ENCODE measurements around the gene EDDM3A.

The EDDM3A gene

GRCh38 chr14:20768593-20768892 lies 22.9 kb downstream of the EDDM3A start:
- Histone ChIP-seq H2BK12ac (ENCODE audit: low read length) (no peak overlapping the region), H3K4me3 (ENCODE audit: low read length in 2 of 2) (no peak overlapping the region), H4K91ac (ENCODE audit: low read depth, low read length, poor library complexity) (no peak overlapping the region), H3K4ac (ENCODE audit: low read length) (no peak overlapping the region), H3K9ac (ENCODE audit: low read depth, low read length, poor library complexity) (no peak overlapping the region), H3K18ac (ENCODE audit: low read length) (no peak overlapping the region), H3K36me3 (replicated peaks in 1 of 2; ENCODE audit: control insufficient read depth in 2 of 2, insufficient read depth in 2 of 2, low read length in 2 of 2) (no peaks in the 10 kb centered on the region), H3K79me1 (ENCODE audit: low read depth, low read length) (no peaks in the 10 kb centered on the region), H4K8ac (ENCODE audit: low read depth, low read length) (no peak overlapping the region), H2BK15ac (ENCODE audit: low read length) (no peak overlapping the region), H2BK120ac (ENCODE audit: low read depth, low read length) (no peak overlapping the region), H2BK5ac (ENCODE audit: low read length) (no peak overlapping the region), H3K9me3 (replicated peaks in 1 of 2; ENCODE audit: control insufficient read depth in 2 of 2, insufficient read depth in 1 of 2, low read depth in 1 of 2, low read length in 2 of 2) (no peaks in the 10 kb centered on the region), H2AFZ (ENCODE audit: low read length) (no peak overlapping the region), H3K23ac (ENCODE audit: low read depth, low read length, poor library complexity) (no peak overlapping the region), H3K27ac (replicated peaks; ENCODE audit: low read length) (no peak overlapping the region), H3K4me1 (ENCODE audit: control insufficient read depth in 2 of 2, insufficient read depth in 1 of 2, low read depth in 1 of 2, low read length in 2 of 2) (no peaks in the 10 kb centered on the region), H3K14ac (ENCODE audit: low read length) (no peak overlapping the region), H3K27me3 (ENCODE audit: control insufficient read depth in 3 of 3, insufficient read depth in 3 of 3, low read depth in 1 of 3, low read length in 3 of 3) (no peaks in the 10 kb centered on the region), H3K4me2 (ENCODE audit: insufficient read depth, low read length, poor library complexity, severe bottlenecking) (no peak overlapping the region), H2AK5ac (ENCODE audit: low read depth, low read length) (no peak overlapping the region)
- WGBS, 2 donors (ENCODE audit: extremely low coverage in 2 of 2, insufficient read length in 2 of 2, insufficient replicate concordance in 1 of 2), result no CpG with 5 or more reads among the region's 3 CpGs
- no peak for DNase-seq (ENCODE audit: low spot score)

GRCh38 chr14:20769421-20769820 lies 23.7 kb downstream of the EDDM3A start:
- H3K4me3 ChIP-seq (ENCODE audit: low read length in 2 of 2), result no peak overlapping the region
- H4K91ac ChIP-seq (ENCODE audit: low read depth, low read length, poor library complexity), result no peak overlapping the region
- WGBS, 2 donors (ENCODE audit: extremely low coverage in 2 of 2, insufficient read length in 2 of 2, insufficient replicate concordance in 1 of 2), result no CpG with 5 or more reads among the region's 3 CpGs
- H3K23ac ChIP-seq (ENCODE audit: low read depth, low read length, poor library complexity), result no peak overlapping the region
- H3K79me1 ChIP-seq (ENCODE audit: low read depth, low read length), result no peaks in the 10 kb centered on the region
- no peak overlapping the region for H2BK15ac ChIP-seq (ENCODE audit: low read length)
- H2BK12ac ChIP-seq (ENCODE audit: low read length), result no peak overlapping the region
- H3K14ac ChIP-seq (ENCODE audit: low read length), result no peak overlapping the region
- H3K27me3 ChIP-seq (ENCODE audit: control insufficient read depth in 3 of 3, insufficient read depth in 3 of 3, low read depth in 1 of 3, low read length in 3 of 3), result no peaks in the 10 kb centered on the region
- H3K9ac ChIP-seq (ENCODE audit: low read depth, low read length, poor library complexity), result no peak overlapping the region
- no peak overlapping the region for H3K4ac ChIP-seq (ENCODE audit: low read length)
- no peak overlapping the region for H3K27ac ChIP-seq (replicated peaks; ENCODE audit: low read length)
- no peaks in the 10 kb centered on the region for H3K36me3 ChIP-seq (replicated peaks in 1 of 2; ENCODE audit: control insufficient read depth in 2 of 2, insufficient read depth in 2 of 2, low read length in 2 of 2)
- no peak overlapping the region for H2AFZ ChIP-seq (ENCODE audit: low read length)
- H2BK120ac ChIP-seq (ENCODE audit: low read depth, low read length), result no peak overlapping the region
- no peak for DNase-seq (ENCODE audit: low spot score)
- H2BK5ac ChIP-seq (ENCODE audit: low read length), result no peak overlapping the region
- no peaks in the 10 kb centered on the region for H3K9me3 ChIP-seq (replicated peaks in 1 of 2; ENCODE audit: control insufficient read depth in 2 of 2, insufficient read depth in 1 of 2, low read depth in 1 of 2, low read length in 2 of 2)
- no peak overlapping the region for H4K8ac ChIP-seq (ENCODE audit: low read depth, low read length)
- no peak overlapping the region for H3K18ac ChIP-seq (ENCODE audit: low read length)
- no peak overlapping the region for H2AK5ac ChIP-seq (ENCODE audit: low read depth, low read length)
- no peak overlapping the region for H3K4me2 ChIP-seq (ENCODE audit: insufficient read depth, low read length, poor library complexity, severe bottlenecking)
- H3K4me1 ChIP-seq (ENCODE audit: control insufficient read depth in 2 of 2, insufficient read depth in 1 of 2, low read depth in 1 of 2, low read length in 2 of 2), result no peaks in the 10 kb centered on the region

- Histone ChIP-seq H3K4me3 (ENCODE audit: low read length in 2 of 2) (no peak overlapping the region), H2BK15ac (ENCODE audit: low read length) (no peak overlapping the region), H3K9me3 (replicated peaks in 1 of 2; ENCODE audit: control insufficient read depth in 2 of 2, insufficient read depth in 1 of 2, low read depth in 1 of 2, low read length in 2 of 2) (no peaks in the 10 kb centered on the region), H2AFZ (ENCODE audit: low read length) (no peak overlapping the region), H4K8ac (ENCODE audit: low read depth, low read length) (no peak overlapping the region), H3K79me1 (ENCODE audit: low read depth, low read length) (no peaks in the 10 kb centered on the region), H2BK120ac (ENCODE audit: low read depth, low read length) (no peak overlapping the region), H2AK5ac (ENCODE audit: low read depth, low read length) (no peak overlapping the region), H3K4ac (ENCODE audit: low read length) (no peak overlapping the region), H3K27me3 (ENCODE audit: control insufficient read depth in 3 of 3, insufficient read depth in 3 of 3, low read depth in 1 of 3, low read length in 3 of 3) (no peaks in the 10 kb centered on the region), H3K18ac (ENCODE audit: low read length) (no peak overlapping the region), H3K36me3 (replicated peaks in 1 of 2; ENCODE audit: control insufficient read depth in 2 of 2, insufficient read depth in 2 of 2, low read length in 2 of 2) (no peaks in the 10 kb centered on the region), H3K27ac (replicated peaks; ENCODE audit: low read length) (no peak overlapping the region), H3K4me1 (ENCODE audit: control insufficient read depth in 2 of 2, insufficient read depth in 1 of 2, low read depth in 1 of 2, low read length in 2 of 2) (no peaks in the 10 kb centered on the region), H4K91ac (ENCODE audit: low read depth, low read length, poor library complexity) (no peak overlapping the region), H3K4me2 (ENCODE audit: insufficient read depth, low read length, poor library complexity, severe bottlenecking) (no peak overlapping the region), H3K9ac (ENCODE audit: low read depth, low read length, poor library complexity) (no peak overlapping the region), H2BK5ac (ENCODE audit: low read length) (no peak overlapping the region), H3K23ac (ENCODE audit: low read depth, low read length, poor library complexity) (no peak overlapping the region), H2BK12ac (ENCODE audit: low read length) (no peak overlapping the region), H3K14ac (ENCODE audit: low read length) (no peak overlapping the region)
- no peak for DNase-seq (ENCODE audit: low spot score)
- no CpG with 5 or more reads among the region's 3 CpGs for WGBS, 2 donors (ENCODE audit: extremely low coverage in 2 of 2, insufficient read length in 2 of 2, insufficient replicate concordance in 1 of 2)
These were observed 27.0 kb downstream of the EDDM3A start for GRCh38 chr14:20772650-20773049.

GRCh38 chr14:20774258-20774824 lies 28.7 kb downstream of the EDDM3A start:
- DNase-seq (ENCODE audit: low spot score), result no peak
- WGBS, 2 donors (ENCODE audit: extremely low coverage in 2 of 2, insufficient read length in 2 of 2, insufficient replicate concordance in 1 of 2), result no CpG with 5 or more reads among the region's 5 CpGs
- H3K4me3 ChIP-seq (ENCODE audit: low read length in 2 of 2), result no peak overlapping the region

More at GRCh38 chr14:20774258-20774824, 28.7 kb downstream of the EDDM3A start:
- H3K27me3 ChIP-seq (ENCODE audit: control insufficient read depth in 3 of 3, insufficient read depth in 3 of 3, low read depth in 1 of 3, low read length in 3 of 3), result no peaks in the 10 kb centered on the region
- H2BK12ac ChIP-seq (ENCODE audit: low read length), result no peak overlapping the region
- no peaks in the 10 kb centered on the region for H3K9me3 ChIP-seq (replicated peaks in 1 of 2; ENCODE audit: control insufficient read depth in 2 of 2, insufficient read depth in 1 of 2, low read depth in 1 of 2, low read length in 2 of 2)
- no peaks in the 10 kb centered on the region for H3K4me1 ChIP-seq (ENCODE audit: control insufficient read depth in 2 of 2, insufficient read depth in 1 of 2, low read depth in 1 of 2, low read length in 2 of 2)
- no peak overlapping the region for H3K9ac ChIP-seq (ENCODE audit: low read depth, low read length, poor library complexity)
- H2AK5ac ChIP-seq (ENCODE audit: low read depth, low read length), result no peak overlapping the region
- no peak overlapping the region for H2BK5ac ChIP-seq (ENCODE audit: low read length)
- no peaks in the 10 kb centered on the region for H3K36me3 ChIP-seq (replicated peaks in 1 of 2; ENCODE audit: control insufficient read depth in 2 of 2, insufficient read depth in 2 of 2, low read length in 2 of 2)
- H3K79me1 ChIP-seq (ENCODE audit: low read depth, low read length), result no peaks in the 10 kb centered on the region
- no peak overlapping the region for H4K8ac ChIP-seq (ENCODE audit: low read depth, low read length)
- no peak overlapping the region for H3K18ac ChIP-seq (ENCODE audit: low read length)
- no peak overlapping the region for H3K27ac ChIP-seq (replicated peaks; ENCODE audit: low read length)
- no peak overlapping the region for H3K4me2 ChIP-seq (ENCODE audit: insufficient read depth, low read length, poor library complexity, severe bottlenecking)
- no peak overlapping the region for H4K91ac ChIP-seq (ENCODE audit: low read depth, low read length, poor library complexity)
- no peak overlapping the region for H2BK15ac ChIP-seq (ENCODE audit: low read length)
- no peak overlapping the region for H2AFZ ChIP-seq (ENCODE audit: low read length)
- no peak overlapping the region for H2BK120ac ChIP-seq (ENCODE audit: low read depth, low read length)
- H3K4ac ChIP-seq (ENCODE audit: low read length), result no peak overlapping the region
- H3K14ac ChIP-seq (ENCODE audit: low read length), result no peak overlapping the region
- H3K23ac ChIP-seq (ENCODE audit: low read depth, low read length, poor library complexity), result no peak overlapping the region

Data from neuronal stem cell (in vitro differentiated cells).